Fibroblast of mammary gland (primary cell): Measurements from ENCODE around the gene TTLL5.

Source experiments
- DNase-seq: peaks from one replicate; pipeline ENCODE4 v3.0.0-alpha.2; 2010; ENCODE audit warnings: low read depth
- H3K4me3 ChIP-seq: 2 replicates; pipeline ENCODE4 v1.5.1; 2011; ENCODE audit warnings: low read depth, mild to moderate bottlenecking, low read length, moderate library complexity; ENCODE audit not compliant: control insufficient read depth
- CTCF ChIP-seq: conservative IDR thresholded peaks from 2 replicates; pipeline ENCODE4 v1.5.1; 2011; ENCODE audit warnings: low read depth, low read length, inconsistent platforms; ENCODE audit not compliant: control insufficient read depth, insufficient read depth

TTLL5 gene

DNA sequence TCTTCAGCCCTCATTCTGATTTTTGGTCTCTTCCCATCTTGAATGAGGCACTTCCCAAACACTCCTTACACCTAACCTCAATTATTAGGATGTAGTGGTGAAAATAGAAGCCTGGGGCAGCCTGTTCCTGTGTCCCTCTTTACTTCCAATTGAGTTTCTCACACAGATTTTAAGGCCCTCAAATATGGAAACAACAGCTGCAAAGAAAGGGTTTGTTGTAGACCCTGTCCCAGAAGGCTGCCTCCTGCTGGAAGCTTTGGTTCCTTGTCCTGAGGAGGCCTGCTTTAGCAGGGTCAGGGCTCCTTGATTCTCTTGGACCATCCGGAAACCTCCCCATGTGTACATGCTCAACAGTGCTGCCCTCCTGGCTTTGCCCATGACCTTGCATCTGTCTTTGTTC, 219.5 kb downstream of the TTLL5 start:
- TF ChIP-seq CTCF, result peak; percentile 15
- DNase-seq, result no peak

GRCh38 chr14:75881994-75882393, 220.9 kb downstream of the TTLL5 start:
- no peak for TF ChIP-seq CTCF
- no peak overlapping the region for H3K4me3 ChIP-seq
- no peak for DNase-seq

More for the DNA sequence above, 219.5 kb downstream of the TTLL5 start:
- H3K4me3 ChIP-seq, result no peak overlapping the region

GRCh38 chr14:75884198-75884611, 223.2 kb downstream of the TTLL5 start:
- H3K4me3 ChIP-seq, result no peak overlapping the region
- TF ChIP-seq CTCF, result peak; percentile 42
- DNase-seq, result peak; percentile 79

DNA sequence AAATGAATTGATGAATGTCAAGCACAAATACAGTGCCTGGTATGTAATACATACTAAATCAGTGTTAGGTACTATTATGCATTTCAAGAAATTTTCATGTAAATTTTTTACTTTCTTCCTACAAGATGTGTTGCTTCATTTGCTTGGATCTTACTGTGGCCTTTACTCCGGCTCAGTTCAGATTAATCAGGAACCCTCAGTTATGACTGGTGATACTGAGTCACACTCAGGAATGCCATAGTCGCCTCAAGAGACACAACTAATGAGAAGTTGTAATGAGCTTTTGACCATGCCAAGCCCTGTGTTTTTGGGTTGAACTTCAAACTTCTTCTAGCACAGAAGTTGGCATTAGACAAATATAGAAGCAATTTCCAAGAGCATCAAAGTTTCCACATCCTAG, 224.8 kb downstream of the TTLL5 start:
- DNase-seq, result peak; percentile 86
- no peak overlapping the region for H3K4me3 ChIP-seq
- no peak for TF ChIP-seq CTCF

- H3K4me3 ChIP-seq, result no peak overlapping the region
- no peak for TF ChIP-seq CTCF
- DNase-seq, result peak; percentile 51
Measured at GRCh38 chr14:75886636-75887348, 225.7 kb downstream of the TTLL5 start.

DNA sequence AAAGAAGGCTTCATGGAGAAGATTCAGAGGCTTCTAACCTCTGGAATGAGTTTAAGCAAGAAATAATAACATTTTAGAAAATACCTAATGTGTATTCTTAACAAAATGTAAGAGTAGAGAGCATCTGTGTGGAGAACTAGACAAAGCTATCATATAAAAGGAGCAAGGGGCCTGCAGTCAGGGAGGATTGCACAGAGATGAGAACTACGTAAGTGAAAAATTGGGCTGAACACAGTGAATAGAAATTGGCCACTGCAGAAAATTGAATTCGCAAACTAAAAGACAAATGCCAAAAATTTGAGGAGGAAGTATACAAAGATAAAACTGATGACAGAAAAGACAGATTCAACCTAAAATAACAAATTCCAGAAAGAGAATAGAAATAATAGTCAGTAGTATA, 227.9 kb downstream of the TTLL5 start:
- no peak overlapping the region for H3K4me3 ChIP-seq
- no peak for TF ChIP-seq CTCF
- DNase-seq, result no peak
